HG02678 (cell line): ENCODE data around the gene SLC2A9.
A peak's percentile ranks its signal among the peaks of the same experiment; 100 is the strongest.
"Not testable (repeated sequence)": the region's sequence is repeated elsewhere in the genome, so short reads cannot be mapped to it uniquely, and the experiment has no call there.

Source experiments
- ATAC-seq: cut with Tn5 transposase; IDR thresholded peaks from one replicate; pipeline ENCODE4 v1.9.1; 2021; ENCODE audit warnings: mild to moderate bottlenecking, moderate library complexity; ENCODE audit not compliant: unreplicated experiment

The SLC2A9 gene

DNA sequence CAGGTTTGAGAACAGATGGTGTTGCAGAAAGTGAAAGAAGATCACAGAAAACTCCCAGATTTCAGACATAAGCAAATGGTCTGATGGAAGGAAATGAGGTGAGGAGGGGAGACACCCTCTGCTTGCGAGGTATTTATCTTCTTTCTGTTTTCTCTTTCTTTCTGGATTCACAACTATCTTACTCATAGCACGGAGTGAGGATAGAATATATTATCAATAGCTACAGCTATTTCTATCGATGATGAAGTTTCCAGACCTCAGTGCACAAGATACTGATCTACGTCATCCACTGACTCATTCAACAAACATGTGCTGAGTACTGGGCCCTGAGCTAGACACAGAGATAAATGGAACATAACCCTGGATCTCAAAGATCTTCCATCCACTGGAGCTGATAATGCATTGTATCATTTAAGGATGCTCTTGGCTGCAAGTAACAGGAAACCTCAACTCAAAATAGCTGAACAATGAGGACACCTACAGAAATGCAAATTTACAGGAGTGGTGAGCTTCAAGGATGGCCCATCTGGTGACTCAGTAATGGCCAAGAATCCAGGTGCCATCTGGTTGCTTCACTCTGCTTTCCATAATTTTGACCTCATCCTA, 21.2 kb downstream of the SLC2A9 start:
- peak; percentile 53 for ATAC-seq

GRCh38 chr4:9997886-9998285, 23.4 kb downstream of the SLC2A9 start:
- no peak for ATAC-seq

DNA sequence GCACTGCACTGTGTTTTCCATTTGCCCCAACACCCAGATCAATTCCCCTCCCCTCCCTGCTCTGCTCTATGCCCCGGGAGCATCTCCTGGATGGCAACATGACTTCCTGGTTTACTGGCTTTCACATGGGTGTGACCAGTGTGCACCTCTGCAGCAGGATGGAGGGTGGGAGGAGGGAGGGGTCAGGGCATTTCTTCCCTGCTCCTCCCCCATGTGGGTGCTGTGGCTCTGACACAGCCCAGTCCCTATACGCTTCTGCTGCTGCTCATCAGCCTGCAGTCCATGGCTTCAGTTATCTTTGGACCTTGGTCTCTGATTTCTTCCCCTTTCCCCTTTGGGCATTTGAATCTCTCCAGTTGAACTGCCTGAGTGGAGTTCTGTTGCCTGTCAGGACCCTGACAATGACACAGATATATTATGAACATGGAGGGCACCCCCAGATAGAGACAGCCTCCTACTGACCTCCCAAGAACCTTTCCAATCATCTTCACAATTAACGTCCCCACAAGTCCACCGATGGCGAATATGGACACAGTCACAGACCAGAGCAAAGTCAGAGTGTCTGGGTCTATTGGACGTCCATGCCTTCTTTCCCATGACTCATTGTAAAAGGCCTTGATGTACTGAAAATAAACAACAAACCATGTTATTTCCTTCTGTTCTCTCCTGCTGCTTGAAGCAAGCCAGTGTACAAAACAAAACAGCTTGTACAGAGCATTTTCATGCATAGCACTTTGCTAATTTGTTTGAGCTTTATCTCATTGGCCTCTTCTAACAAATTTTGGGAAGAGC, 24.8 kb downstream of the SLC2A9 start:
- ATAC-seq, result no peak

- peak; percentile 81 for ATAC-seq
Observed at GRCh38 chr4:9994246-9994847, 26.9 kb downstream of the SLC2A9 start.

DNA sequence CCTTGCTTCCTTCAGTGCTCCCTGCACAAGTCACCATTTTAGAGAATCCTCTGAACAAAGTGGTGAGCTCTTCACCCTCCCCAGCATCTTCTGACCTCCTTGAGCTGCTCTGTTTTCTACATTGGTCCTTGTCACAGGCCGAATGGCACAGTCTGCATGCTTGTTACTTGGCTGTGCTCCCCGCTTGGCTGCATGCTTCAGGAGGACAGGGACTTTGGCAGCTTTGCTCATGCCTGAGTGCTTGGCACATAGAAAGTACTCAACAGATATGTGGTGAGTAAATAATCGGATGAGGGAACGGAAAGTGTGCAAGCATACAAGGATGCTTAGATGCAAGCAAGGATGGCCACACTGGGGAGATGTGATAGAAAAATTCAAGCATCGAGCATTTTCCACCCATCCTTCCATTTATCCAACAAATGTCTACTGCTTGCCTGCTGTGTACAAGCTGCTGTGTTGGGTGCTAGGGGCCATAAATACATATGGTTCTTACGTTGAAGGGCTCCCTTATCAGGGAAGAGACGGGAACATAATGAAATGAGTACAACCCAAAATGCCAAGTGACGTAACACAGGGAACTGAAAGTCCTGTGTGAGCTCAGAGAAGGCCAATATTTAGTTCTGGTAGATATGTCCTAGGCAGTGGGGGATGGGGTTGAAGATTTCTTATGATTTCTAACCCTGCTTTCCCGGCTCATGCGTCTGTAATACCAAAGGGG, 31.2 kb downstream of the SLC2A9 start:
- no peak for ATAC-seq

GRCh38 chr4:9988933-9989332, 32.4 kb downstream of the SLC2A9 start:
- ATAC-seq, result no peak

GRCh38 chr4:9988363-9988749, 32.9 kb downstream of the SLC2A9 start:
- ATAC-seq, result no peak

- ATAC-seq, result peak; percentile 63
Observed at GRCh38 chr4:9987749-9988362, 33.4 kb downstream of the SLC2A9 start.

- ATAC-seq, result no peak
Observed at GRCh38 chr4:9984621-9985020, 36.7 kb downstream of the SLC2A9 start.

- ATAC-seq, result no peak
Observed at GRCh38 chr4:9983211-9983610, 38.1 kb downstream of the SLC2A9 start.

DNA sequence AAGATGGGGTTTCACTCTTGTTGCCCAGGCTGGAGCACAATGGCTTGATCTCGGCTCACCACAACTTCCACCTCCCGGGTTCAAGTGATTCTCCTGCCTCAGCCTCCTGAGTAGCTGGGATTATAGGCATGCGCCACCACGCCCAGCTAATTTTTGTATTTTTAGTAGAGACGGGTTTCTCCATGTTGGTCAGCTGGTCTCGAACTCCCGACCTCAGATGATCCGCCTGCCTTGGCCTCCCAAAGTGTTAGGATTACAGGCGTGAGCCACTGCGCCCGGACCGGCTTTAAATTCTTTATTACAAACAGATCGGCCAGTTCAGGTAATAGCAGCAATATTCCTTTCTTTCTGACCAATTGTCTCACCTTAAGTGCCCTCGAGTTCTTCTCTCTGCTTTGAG, 39.4 kb downstream of the SLC2A9 start:
- not testable (repeated sequence) for ATAC-seq

DNA sequence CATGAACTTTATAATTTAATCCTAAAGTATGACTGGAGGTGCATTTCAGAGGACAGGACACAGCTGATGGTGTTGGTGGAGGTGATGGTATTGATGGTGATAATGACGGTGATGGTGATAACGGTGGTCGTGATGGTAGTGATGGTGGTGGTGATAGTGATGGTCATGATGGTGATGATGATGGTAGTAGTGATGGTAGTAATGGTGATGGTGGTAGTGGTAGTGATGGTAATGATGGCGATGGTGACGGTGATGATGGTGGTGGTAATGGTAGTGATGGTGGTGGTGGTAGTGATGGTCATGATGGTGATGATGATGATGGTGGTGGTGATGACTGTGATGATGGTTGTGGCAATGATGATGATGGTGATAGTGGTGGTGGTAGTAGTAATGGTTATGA, 40.4 kb downstream of the SLC2A9 start:
- ATAC-seq, result no peak

- ATAC-seq, result no peak
Observed at GRCh38 chr4:9979101-9979701, 42.1 kb downstream of the SLC2A9 start.

- ATAC-seq, result no peak
Observed at GRCh38 chr4:9977518-9978031, 43.7 kb downstream of the SLC2A9 start.

DNA sequence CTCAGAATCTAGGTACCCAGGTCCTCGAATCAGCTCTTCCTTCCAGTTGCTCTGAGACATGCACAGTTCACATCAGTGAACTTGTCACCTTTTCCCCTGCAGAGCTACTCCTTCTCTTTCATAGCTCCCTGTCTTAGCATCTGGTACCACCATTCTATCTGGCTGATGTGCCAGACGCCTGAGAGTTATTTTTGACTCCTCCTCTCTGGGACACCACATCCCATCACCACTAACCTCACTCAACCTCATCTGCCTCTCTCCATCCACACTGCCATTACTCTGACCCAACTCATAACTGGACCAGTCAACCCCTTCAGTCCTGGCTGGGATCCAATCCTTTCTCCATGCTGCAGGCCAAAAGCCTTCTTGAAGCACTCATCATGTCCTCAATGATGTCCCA, 44.5 kb downstream of the SLC2A9 start:
- no peak for ATAC-seq

DNA sequence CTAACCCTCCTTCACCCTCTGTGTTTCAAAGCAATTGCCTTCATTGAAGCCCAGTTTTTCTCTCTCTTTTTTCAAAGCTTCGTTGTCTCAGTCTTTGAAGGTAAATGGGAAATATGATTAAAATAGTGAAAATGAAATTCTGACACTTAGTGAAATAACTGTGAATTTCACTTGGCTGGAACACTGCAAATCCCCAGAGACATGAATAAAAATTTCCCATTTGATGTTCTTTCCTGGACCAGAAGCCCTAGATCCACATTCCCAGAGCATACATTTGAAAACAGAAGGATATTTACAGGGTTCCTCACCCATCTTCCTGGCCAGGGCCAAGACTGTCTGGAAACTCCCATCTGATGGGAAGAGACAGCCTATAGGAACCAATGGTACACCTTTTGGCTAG, 45.0 kb downstream of the SLC2A9 start:
- ATAC-seq, result no peak

DNA sequence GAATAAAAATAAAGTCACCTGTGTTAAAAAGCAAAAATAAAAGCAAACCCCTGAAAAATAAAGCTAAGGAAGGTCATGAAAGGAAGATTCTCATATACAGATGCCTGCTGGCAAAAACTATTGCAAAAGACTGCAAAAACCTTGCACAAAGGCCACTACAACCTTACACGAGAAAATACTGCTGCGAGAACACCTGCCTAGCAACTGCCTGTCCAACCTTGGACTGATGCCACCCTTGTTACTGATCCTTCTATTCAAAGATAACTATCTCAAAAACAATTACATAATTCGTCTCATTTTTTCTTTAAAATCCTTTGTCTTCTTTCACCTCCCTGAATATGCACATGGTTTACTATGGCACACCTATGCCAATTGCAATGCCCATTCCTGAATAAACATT, 49.6 kb downstream of the SLC2A9 start:
- no peak for ATAC-seq

DNA sequence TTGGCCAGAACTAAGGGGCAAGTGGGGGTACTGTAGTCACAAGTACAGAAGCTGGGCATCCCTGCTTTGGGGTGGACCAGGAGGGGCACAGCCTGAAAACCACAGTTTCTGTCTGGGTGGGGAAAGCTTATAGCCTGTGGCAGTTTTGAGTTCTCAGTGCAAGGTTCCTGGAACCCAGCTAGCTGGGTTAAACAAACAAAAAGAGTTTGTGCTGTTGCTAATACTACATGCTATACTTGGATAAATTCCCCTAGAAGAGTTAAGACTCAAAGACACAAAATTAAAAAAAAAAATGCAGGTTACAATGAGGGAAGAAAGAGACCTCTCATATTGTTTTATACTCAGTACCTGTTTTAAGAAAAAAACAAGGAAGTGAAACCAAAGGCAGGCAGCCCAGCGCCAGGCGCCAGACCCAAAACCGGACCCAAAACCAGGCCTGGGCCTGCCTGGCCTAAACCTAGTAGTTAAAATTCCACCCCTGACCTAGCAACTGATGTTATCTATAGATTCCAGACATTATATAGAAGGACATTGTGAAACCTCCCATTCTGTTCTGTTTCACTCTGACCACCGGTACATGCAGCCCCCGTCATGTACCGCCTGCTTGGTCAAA, 50.8 kb downstream of the SLC2A9 start:
- ATAC-seq, result peak; percentile 80

GRCh38 chr4:9969526-9970398, 51.5 kb downstream of the SLC2A9 start:
- ATAC-seq, result peak; percentile 22
